ENCODE measurements around the gene MMGT1.

GRCh38 chrX:135974279-135974856, 580 bp upstream of the MMGT1 start:
- TF ChIP-seq CTCF (conservative IDR thresholded peaks at IDR 0.05) (no peak), ZFX (IDR thresholded peaks at IDR 0.05) (no peak)

All from C4-2B (cell line).